NT2/D1 (cell line): Measurements from ENCODE around the gene SLC2A6.

Source experiments
- DNase-seq: peaks from one replicate; pipeline ENCODE4 v3.0.0-alpha.2; 2011; ENCODE audit warnings: low read depth, low spot score
- H3K27me3 ChIP-seq: 2 replicates; pipeline ENCODE4 v1.6.0; 2011; ENCODE audit warnings: mild to moderate bottlenecking; ENCODE audit not compliant: insufficient read length, insufficient read depth
- H3K36me3 ChIP-seq: 2 replicates; pipeline ENCODE4 v1.6.1; 2011; ENCODE audit warnings: mild to moderate bottlenecking, low read length, mixed read lengths; ENCODE audit not compliant: insufficient read depth, insufficient read length
- H3K4me1 ChIP-seq: 2 replicates; pipeline ENCODE4 v1.5.1; 2011; ENCODE audit not compliant: insufficient read depth, insufficient read length
- H3K4me3 ChIP-seq: 2 replicates; pipeline ENCODE4 v1.5.1; 2011; ENCODE audit warnings: low read depth; ENCODE audit not compliant: insufficient read length
- H3K9ac ChIP-seq: 2 replicates; pipeline ENCODE4 v1.6.0; 2011; ENCODE audit warnings: low read depth; ENCODE audit not compliant: insufficient read length
- H3K9me3 ChIP-seq: 2 replicates; pipeline ENCODE4 v1.5.1; 2011; ENCODE audit warnings: mild to moderate bottlenecking, low read length; ENCODE audit not compliant: insufficient read depth
- SUZ12 ChIP-seq: IDR thresholded peaks from 2 replicates; pipeline ENCODE4 v1.6.1; 2011; ENCODE audit not compliant: insufficient read length, insufficient read depth; ENCODE audit errors: extremely low read depth
- YY1 ChIP-seq: IDR thresholded peaks from 2 replicates; pipeline ENCODE4 v1.6.1; 2011; ENCODE audit not compliant: insufficient read length, insufficient read depth
- ZNF274 ChIP-seq: IDR thresholded peaks from 2 replicates; pipeline ENCODE4 v1.6.1; 2011; ENCODE audit warnings: mild to moderate bottlenecking, low read depth, low read length

Gene SLC2A6

DNA sequence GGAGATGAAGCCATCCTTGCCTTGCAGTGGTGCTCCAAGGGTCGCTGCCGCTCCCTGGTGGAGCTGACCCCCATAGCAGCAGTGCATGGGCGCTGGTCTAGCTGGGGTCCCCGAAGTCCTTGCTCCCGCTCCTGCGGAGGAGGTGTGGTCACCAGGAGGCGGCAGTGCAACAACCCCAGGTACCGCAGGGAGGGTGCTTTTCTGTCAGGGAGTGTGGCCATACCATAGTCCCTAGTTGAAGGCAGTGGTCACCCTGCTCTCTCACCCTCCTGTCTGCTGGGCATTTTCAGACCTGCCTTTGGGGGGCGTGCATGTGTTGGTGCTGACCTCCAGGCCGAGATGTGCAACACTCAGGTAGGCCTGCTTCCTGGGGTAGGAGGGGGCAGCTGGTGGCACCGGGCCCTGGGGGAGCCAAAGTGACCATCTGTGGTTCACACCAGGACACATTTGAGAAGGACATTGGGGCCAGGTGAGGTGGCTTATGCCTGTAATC, 45.5 kb downstream of the SLC2A6 start:
- no peak for DNase-seq
- peaks cover 4% of the 10 kb centered on the region for H3K27me3 ChIP-seq
- peaks cover 5% of the 10 kb centered on the region for H3K36me3 ChIP-seq
- H3K9me3 ChIP-seq, result no peaks in the 10 kb centered on the region
- no peak overlapping the region for H3K9ac ChIP-seq
- H3K4me3 ChIP-seq, result no peak overlapping the region
- peaks cover 2% of the 10 kb centered on the region for H3K4me1 ChIP-seq
- no peak for TF ChIP-seq ZNF274
- TF ChIP-seq YY1, result no peak
- TF ChIP-seq SUZ12, result no peak

DNA sequence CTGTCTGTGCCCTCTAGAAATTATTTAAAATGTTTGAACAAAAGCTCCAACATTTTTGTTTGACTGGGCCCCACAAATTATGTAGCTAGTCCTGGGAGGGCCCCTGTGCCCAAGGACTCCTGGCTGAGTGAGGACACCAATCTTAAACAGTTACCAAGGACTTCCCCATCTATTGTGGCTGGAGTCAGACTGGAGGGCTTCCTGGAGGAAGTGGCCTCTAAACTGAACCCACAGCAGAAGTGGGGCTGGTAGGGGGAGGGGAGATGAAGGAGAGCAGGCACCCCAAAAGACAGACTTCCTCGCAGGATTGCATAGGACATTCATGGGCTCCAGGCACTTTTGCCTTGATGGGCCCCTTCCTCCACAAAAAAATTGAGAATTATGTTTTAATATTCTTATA, 48.7 kb downstream of the SLC2A6 start:
- Histone ChIP-seq H3K27me3 (peaks cover 4% of the 10 kb centered on the region), H3K9ac (peak overlapping the region; percentile 82), H3K36me3 (peaks cover 10% of the 10 kb centered on the region), H3K4me1 (peaks cover 6% of the 10 kb centered on the region), H3K9me3 (no peaks in the 10 kb centered on the region; the same call in 1 of the 2 replicates), H3K4me3 (peak overlapping the region; percentile 54)
- TF ChIP-seq ZNF274, result no peak
- no peak for TF ChIP-seq SUZ12
- TF ChIP-seq YY1, result no peak
- no peak for DNase-seq

DNA sequence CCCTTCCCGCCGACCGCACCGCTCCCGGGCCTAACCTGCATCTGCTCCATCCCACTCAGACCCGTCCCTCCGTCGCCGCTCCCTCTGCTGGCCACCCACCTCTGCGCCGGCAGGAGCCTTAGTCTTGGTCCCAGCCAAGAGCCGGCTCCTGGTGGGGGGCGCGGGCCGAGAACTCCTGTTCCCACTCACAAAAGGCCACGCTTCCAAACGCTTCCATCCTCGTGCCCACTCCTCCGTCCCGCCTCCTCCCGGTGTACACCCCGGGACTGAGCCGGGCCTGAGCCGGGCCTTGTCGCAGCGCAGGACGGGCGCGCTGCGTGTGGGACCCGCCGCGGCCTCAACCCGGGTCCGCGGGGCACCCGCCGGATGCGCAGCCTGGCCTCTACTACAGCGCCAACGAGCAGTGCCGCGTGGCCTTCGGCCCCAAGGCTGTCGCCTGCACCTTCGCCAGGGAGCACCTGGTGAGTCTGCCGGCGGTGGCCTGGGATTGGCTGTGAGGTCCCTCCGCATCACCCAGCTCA, 49.2 kb downstream of the SLC2A6 start:
- Histone ChIP-seq H3K4me3 (peak overlapping the region; percentile 54), H3K27me3 (peaks cover 4% of the 10 kb centered on the region), H3K4me1 (peaks cover 6% of the 10 kb centered on the region), H3K9ac (peak overlapping the region; percentile 82), H3K36me3 (peaks cover 13% of the 10 kb centered on the region), H3K9me3 (no peaks in the 10 kb centered on the region; the same call in 1 of the 2 replicates)
- no peak for TF ChIP-seq ZNF274
- no peak for TF ChIP-seq SUZ12
- TF ChIP-seq YY1, result no peak
- peak; percentile 64 for DNase-seq

DNA sequence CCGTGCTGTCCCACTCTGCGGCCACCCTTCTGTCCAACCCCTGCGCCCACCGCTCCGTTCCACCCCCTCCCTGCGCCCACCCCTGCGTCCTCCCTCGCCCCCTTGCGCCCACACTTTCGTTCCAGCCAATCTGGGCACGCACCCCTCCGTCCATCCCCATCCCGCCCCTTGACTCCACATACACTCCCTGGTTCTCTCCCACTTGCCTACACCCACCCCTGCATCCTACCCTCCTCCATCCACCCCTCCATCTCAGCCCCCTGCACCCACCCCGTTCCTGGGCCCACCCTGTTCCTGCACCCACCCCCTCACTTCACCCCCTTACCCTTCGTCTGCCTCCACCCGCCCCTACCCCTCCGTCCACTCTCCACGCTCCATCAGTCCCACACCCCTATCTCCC, 49.7 kb downstream of the SLC2A6 start:
- no peak for DNase-seq
- TF ChIP-seq SUZ12 (no peak), ZNF274 (no peak), YY1 (no peak)
- peaks cover 18% of the 10 kb centered on the region for H3K36me3 ChIP-seq
- H3K9ac ChIP-seq, result peak overlapping the region; percentile 82
- peaks cover 4% of the 10 kb centered on the region for H3K27me3 ChIP-seq
- no peaks in the 10 kb centered on the region; the same call in 1 of the 2 replicates for H3K9me3 ChIP-seq
- peak overlapping the region; percentile 54 for H3K4me3 ChIP-seq
- H3K4me1 ChIP-seq, result peaks cover 6% of the 10 kb centered on the region

DNA sequence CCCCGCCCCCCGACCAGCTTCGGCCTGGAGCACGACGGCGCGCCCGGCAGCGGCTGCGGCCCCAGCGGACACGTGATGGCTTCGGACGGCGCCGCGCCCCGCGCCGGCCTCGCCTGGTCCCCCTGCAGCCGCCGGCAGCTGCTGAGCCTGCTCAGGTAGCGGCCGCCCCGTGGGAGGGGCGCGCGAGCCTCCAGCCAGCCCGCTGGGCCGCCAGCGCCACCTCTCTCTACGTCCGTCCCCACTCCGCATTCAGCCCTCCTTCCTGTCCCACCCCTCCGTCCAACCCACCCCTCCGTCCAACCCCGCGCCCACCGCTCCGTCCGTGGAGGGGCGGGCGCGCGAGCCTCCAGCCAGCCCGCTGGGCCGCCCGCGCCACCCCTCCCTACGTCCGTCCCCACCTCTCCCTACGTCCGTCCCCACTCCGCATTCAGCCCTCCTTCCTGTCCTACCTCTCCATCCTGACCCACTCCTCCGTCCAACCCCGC, 50.2 kb downstream of the SLC2A6 start:
- Histone ChIP-seq H3K27me3 (peaks cover 4% of the 10 kb centered on the region), H3K9me3 (no peaks in the 10 kb centered on the region; the same call in 1 of the 2 replicates), H3K4me1 (peaks cover 6% of the 10 kb centered on the region), H3K36me3 (peaks cover 18% of the 10 kb centered on the region), H3K4me3 (peak overlapping the region; percentile 32), H3K9ac (peak overlapping the region; percentile 67)
- no peak for DNase-seq
- TF ChIP-seq YY1 (no peak), SUZ12 (no peak), ZNF274 (no peak)

DNA sequence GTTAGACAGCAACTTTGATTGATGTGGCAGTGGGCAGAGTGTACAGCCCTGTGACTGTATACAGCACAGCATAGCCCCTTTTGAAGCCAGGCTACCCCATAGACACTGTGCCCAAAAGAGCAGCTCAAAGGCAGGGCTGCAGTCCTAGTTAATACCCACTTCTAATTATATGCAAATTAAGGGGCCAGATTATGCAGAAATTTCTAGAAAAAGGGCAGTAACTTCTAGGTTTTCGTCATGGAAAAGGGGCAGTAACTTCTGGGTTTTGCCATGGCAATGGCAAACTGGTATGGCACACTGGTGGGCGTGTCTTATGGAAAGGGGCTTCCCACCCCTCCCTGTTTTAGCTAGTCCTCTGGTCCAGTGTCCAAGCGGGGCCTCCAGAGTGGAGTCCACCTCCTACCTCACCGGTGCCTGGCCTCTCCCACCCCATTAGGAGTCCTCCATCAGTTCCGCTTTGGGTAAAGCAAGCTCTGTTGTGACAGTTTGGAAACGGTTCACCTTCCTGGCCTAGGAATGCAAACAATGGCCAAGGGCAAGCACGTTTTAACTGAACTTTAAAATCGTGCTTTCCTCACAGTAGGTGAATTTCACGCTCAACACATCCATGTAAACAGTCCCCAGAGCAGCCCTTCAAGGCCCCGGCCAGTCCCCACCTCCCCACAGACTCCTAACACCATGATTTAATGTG, 51.1 kb downstream of the SLC2A6 start:
- no peak for DNase-seq
- peaks cover 18% of the 10 kb centered on the region for H3K36me3 ChIP-seq
- peaks cover 4% of the 10 kb centered on the region for H3K27me3 ChIP-seq
- peak overlapping the region; percentile 81 for H3K9ac ChIP-seq
- no peaks in the 10 kb centered on the region; the same call in 1 of the 2 replicates for H3K9me3 ChIP-seq
- TF ChIP-seq YY1 (no peak), ZNF274 (no peak), SUZ12 (no peak)
- peaks cover 6% of the 10 kb centered on the region for H3K4me1 ChIP-seq
- H3K4me3 ChIP-seq, result peak overlapping the region; percentile 31

DNA sequence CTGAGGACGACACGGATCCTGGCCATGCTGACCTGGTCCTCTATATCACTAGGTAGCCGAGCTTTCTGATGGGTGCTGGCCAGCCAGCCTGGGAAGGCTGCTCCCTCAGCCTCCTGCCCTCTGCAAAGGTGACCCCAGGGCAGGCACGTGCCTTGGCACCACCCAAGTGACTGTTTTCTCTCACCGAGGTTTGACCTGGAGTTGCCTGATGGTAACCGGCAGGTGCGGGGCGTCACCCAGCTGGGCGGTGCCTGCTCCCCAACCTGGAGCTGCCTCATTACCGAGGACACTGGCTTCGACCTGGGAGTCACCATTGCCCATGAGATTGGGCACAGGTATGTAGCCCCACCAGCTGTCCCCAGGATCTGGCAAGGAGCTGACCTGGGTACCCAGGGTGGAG, 52.9 kb downstream of the SLC2A6 start:
- Histone ChIP-seq H3K4me3 (no peak overlapping the region), H3K9ac (no peak overlapping the region), H3K9me3 (no peaks in the 10 kb centered on the region; the same call in 1 of the 2 replicates), H3K4me1 (peaks cover 20% of the 10 kb centered on the region), H3K27me3 (peaks cover 4% of the 10 kb centered on the region), H3K36me3 (peaks cover 18% of the 10 kb centered on the region)
- no peak for DNase-seq
- no peak for TF ChIP-seq SUZ12
- TF ChIP-seq ZNF274, result no peak
- TF ChIP-seq YY1, result no peak
